GM19372 (cell line): ENCODE measurements around the gene KNL1.
"Not testable (repeated sequence)": the region's sequence is repeated elsewhere in the genome, so short reads cannot be mapped to it uniquely, and the experiment has no call there.

Experiments used
- ATAC-seq: cut with Tn5 transposase; IDR thresholded peaks from one replicate; pipeline ENCODE4 v1.9.1; 2021; ENCODE audit warnings: mild to moderate bottlenecking, low read depth, moderate library complexity; ENCODE audit not compliant: unreplicated experiment

KNL1 gene

GRCh38 chr15:40647523-40647922, 53.5 kb downstream of the KNL1 start:
- no peak for ATAC-seq

GRCh38 chr15:40650479-40650878, 56.4 kb downstream of the KNL1 start:
- no peak for ATAC-seq

- ATAC-seq, result no peak
These were observed 66.6 kb downstream of the KNL1 start for GRCh38 chr15:40660686-40661085.

GRCh38 chr15:40664909-40665308, 70.9 kb downstream of the KNL1 start:
- ATAC-seq, result no peak

- ATAC-seq, result not testable (repeated sequence)
These were observed 82.2 kb downstream of the KNL1 start for GRCh38 chr15:40676290-40676689.

GRCh38 chr15:40676906-40677305, 82.9 kb downstream of the KNL1 start:
- ATAC-seq, result not testable (repeated sequence)

GRCh38 chr15:40680151-40680550, 86.1 kb downstream of the KNL1 start:
- no peak for ATAC-seq

GRCh38 chr15:40680959-40681358, 86.9 kb downstream of the KNL1 start:
- ATAC-seq, result not testable (repeated sequence)

- no peak for ATAC-seq
These were observed 90.3 kb downstream of the KNL1 start for GRCh38 chr15:40684381-40684780.

- ATAC-seq, result no peak
These were observed 91.3 kb downstream of the KNL1 start for GRCh38 chr15:40685376-40685775.

- no peak for ATAC-seq
These were observed 95.1 kb downstream of the KNL1 start for GRCh38 chr15:40688932-40689799.

GRCh38 chr15:40691737-40692136, 97.7 kb downstream of the KNL1 start:
- ATAC-seq, result no peak

GRCh38 chr15:40693904-40694687, 100.0 kb downstream of the KNL1 start:
- no peak for ATAC-seq

- peak; percentile 82 for ATAC-seq
These were observed 100.8 kb downstream of the KNL1 start, which contains the start of gene RAD51 for GRCh38 chr15:40694688-40695468. Gene RAD51 (plus strand): TSS chr15:40695174. CDS start chr15:40698759, 3,585 bp downstream.

GRCh38 chr15:40695469-40695890, 101.4 kb downstream of the KNL1 start:
- ATAC-seq, result peak; percentile 32

GRCh38 chr15:40696228-40696627, 102.2 kb downstream of the KNL1 start:
- ATAC-seq, result no peak

- ATAC-seq, result no peak
These were observed 103.9 kb downstream of the KNL1 start for GRCh38 chr15:40697916-40698315.

GRCh38 chr15:40702077-40702476, 108.0 kb downstream of the KNL1 start:
- no peak for ATAC-seq

- ATAC-seq, result no peak
These were observed 112.1 kb downstream of the KNL1 start for GRCh38 chr15:40706121-40706520.
